SH-SY5Y (cell line): Measurements from ENCODE around the gene EPB41.

Experiments
- GATA2 ChIP-seq: IDR thresholded peaks from 2 replicates; pipeline ENCODE4 v1.6.1; 2011; ENCODE audit warnings: mild to moderate bottlenecking, low read depth, low read length
- GATA3 ChIP-seq: IDR thresholded peaks from 2 replicates; pipeline ENCODE4 v1.6.1; 2011; ENCODE audit warnings: low read depth, mild to moderate bottlenecking, low read length, moderate library complexity

The EPB41 gene

GRCh38 chr1:28900562-28900961 lies 13.8 kb upstream of the EPB41 start:
- no peak for TF ChIP-seq GATA2
- no peak for TF ChIP-seq GATA3

GRCh38 chr1:28902738-28903137 lies 11.6 kb upstream of the EPB41 start:
- TF ChIP-seq GATA3, result no peak
- TF ChIP-seq GATA2, result no peak

- TF ChIP-seq GATA2 (no peak), GATA3 (no peak)
Observed at GRCh38 chr1:28905921-28906666, 8.3 kb upstream of the EPB41 start.

GRCh38 chr1:28909198-28909597 lies 5.2 kb upstream of the EPB41 start:
- no peak for TF ChIP-seq GATA3
- no peak for TF ChIP-seq GATA2

- TF ChIP-seq GATA3 (no peak), GATA2 (no peak)
Observed at GRCh38 chr1:28910379-28911115, 3.8 kb upstream of the EPB41 start.

GRCh38 chr1:28913786-28914227 lies 562 bp upstream of the EPB41 start:
- TF ChIP-seq GATA2 (no peak), GATA3 (no peak)

- TF ChIP-seq GATA3 (no peak), GATA2 (no peak)
Observed at GRCh38 chr1:28915031-28915895, 894 bp downstream of the EPB41 start.

- no peak for TF ChIP-seq GATA3
- no peak for TF ChIP-seq GATA2
Observed at GRCh38 chr1:28917757-28918118, 3.4 kb downstream of the EPB41 start.

GRCh38 chr1:28921286-28921869 lies 7.0 kb downstream of the EPB41 start:
- TF ChIP-seq GATA2 (no peak), GATA3 (no peak)

GRCh38 chr1:28925350-28925891 lies 11.1 kb downstream of the EPB41 start:
- TF ChIP-seq GATA2, result no peak
- no peak for TF ChIP-seq GATA3

- TF ChIP-seq GATA3, result no peak
- TF ChIP-seq GATA2, result no peak
Observed at GRCh38 chr1:28926629-28927265, 12.4 kb downstream of the EPB41 start.

- no peak for TF ChIP-seq GATA3
- no peak for TF ChIP-seq GATA2
Observed at GRCh38 chr1:28927266-28927647, 12.9 kb downstream of the EPB41 start.

- TF ChIP-seq GATA2 (no peak), GATA3 (no peak)
Observed at GRCh38 chr1:28927648-28928313, 13.4 kb downstream of the EPB41 start.
